Esophagus mucosa (tissue), 1 donor: ENCODE data around the gene TBC1D32. TPM values are rescaled to one million over a fixed set of nuclear protein-coding genes. Genes with fewer than 3 reads are reported as not detected.
"Not testable (repeated sequence)": the region's sequence is repeated elsewhere in the genome, so short reads cannot be mapped to it uniquely, and the experiment has no call there.

ENCODE experiments used
- ATAC-seq: fragments of 200-7000 bp; cut with Tn5 transposase; one replicate; pipeline ENCODE4 v1.9.1; 2020
- total RNA-seq: library from RNA; stranded (reverse); gene quantifications from one replicate; pipeline ENCODE4 v1.2.4, GENCODE V29; 2023
- donor health status: DM: yes; HTN: yes; CAD: no.

TBC1D32 gene
- total RNA-seq, result 6.0 TPM

GRCh38 chr6:121334299-121335086, at the start of gene TBC1D32:
TBC1D32 (minus strand) TSS chr6:121334480; CDS start chr6:121334430, 50 bp downstream.
- peak; percentile 99 for ATAC-seq

GRCh38 chr6:121383478-121383877, 49.2 kb upstream of the TBC1D32 start:
- no peak for ATAC-seq

GRCh38 chr6:121382467-121383121, 48.3 kb upstream of the TBC1D32 start:
- no peak for ATAC-seq

GRCh38 chr6:121376411-121376810, 42.1 kb upstream of the TBC1D32 start:
- no peak for ATAC-seq

GRCh38 chr6:121374219-121374618, 39.9 kb upstream of the TBC1D32 start:
- ATAC-seq, result not testable (repeated sequence)

GRCh38 chr6:121365536-121366521, 31.5 kb upstream of the TBC1D32 start:
- no peak for ATAC-seq

- ATAC-seq, result no peak
These were observed 22.3 kb upstream of the TBC1D32 start for GRCh38 chr6:121356575-121356974.

- ATAC-seq, result no peak
These were observed 20.5 kb upstream of the TBC1D32 start for GRCh38 chr6:121354764-121355163.

GRCh38 chr6:121352941-121353340, 18.7 kb upstream of the TBC1D32 start:
- ATAC-seq, result no peak

GRCh38 chr6:121351916-121352315, 17.6 kb upstream of the TBC1D32 start:
- ATAC-seq, result no peak

GRCh38 chr6:121349596-121349995, 15.3 kb upstream of the TBC1D32 start:
- ATAC-seq, result no peak

- ATAC-seq, result no peak
These were observed 13.2 kb upstream of the TBC1D32 start for GRCh38 chr6:121347484-121347883.

- ATAC-seq, result no peak
These were observed 10.3 kb upstream of the TBC1D32 start for GRCh38 chr6:121344539-121344938.

GRCh38 chr6:121339639-121340226, 5.5 kb upstream of the TBC1D32 start:
- no peak for ATAC-seq

GRCh38 chr6:121338956-121339355, 4.7 kb upstream of the TBC1D32 start:
- ATAC-seq, result no peak

- no peak for ATAC-seq
These were observed 4.1 kb upstream of the TBC1D32 start for GRCh38 chr6:121338366-121338765.

- ATAC-seq, result peak; percentile 5
These were observed 1.1 kb upstream of the TBC1D32 start for GRCh38 chr6:121335087-121336008.

GRCh38 chr6:121333694-121334093, 586 bp downstream of the TBC1D32 start:
- ATAC-seq, result not testable (repeated sequence)

GRCh38 chr6:121333196-121333595, 1.1 kb downstream of the TBC1D32 start:
- no peak for ATAC-seq

- ATAC-seq, result no peak
These were observed 3.8 kb downstream of the TBC1D32 start for GRCh38 chr6:121330516-121330915.

GRCh38 chr6:121321282-121321681, 13.0 kb downstream of the TBC1D32 start:
- ATAC-seq, result no peak
